A673 (cell line): ENCODE data around the gene CFAP46.

Source experiments
- EZH2 ChIP-seq: fragments of 200-600 bp; sonication (generic); IDR thresholded peaks from 2 replicates; pipeline ENCODE4 v1.6.1; 2017; ENCODE audit warnings: borderline replicate concordance, low read depth, mild to moderate bottlenecking, mixed read lengths, antibody characterized with exemption, low read length; ENCODE audit not compliant: poor library complexity, severe bottlenecking
- TF ChIP-seq, protein P1 (sequence below): fragments of 300-800, 200-600 bp; sonication (generic); conservative IDR thresholded peaks from 2 replicates; pipeline ENCODE4 v1.5.1; 2017; ENCODE audit warnings: low read depth, mild to moderate bottlenecking, antibody characterized with exemption, low read length, moderate library complexity, mixed read lengths

- TF ChIP-seq, protein P1, sequence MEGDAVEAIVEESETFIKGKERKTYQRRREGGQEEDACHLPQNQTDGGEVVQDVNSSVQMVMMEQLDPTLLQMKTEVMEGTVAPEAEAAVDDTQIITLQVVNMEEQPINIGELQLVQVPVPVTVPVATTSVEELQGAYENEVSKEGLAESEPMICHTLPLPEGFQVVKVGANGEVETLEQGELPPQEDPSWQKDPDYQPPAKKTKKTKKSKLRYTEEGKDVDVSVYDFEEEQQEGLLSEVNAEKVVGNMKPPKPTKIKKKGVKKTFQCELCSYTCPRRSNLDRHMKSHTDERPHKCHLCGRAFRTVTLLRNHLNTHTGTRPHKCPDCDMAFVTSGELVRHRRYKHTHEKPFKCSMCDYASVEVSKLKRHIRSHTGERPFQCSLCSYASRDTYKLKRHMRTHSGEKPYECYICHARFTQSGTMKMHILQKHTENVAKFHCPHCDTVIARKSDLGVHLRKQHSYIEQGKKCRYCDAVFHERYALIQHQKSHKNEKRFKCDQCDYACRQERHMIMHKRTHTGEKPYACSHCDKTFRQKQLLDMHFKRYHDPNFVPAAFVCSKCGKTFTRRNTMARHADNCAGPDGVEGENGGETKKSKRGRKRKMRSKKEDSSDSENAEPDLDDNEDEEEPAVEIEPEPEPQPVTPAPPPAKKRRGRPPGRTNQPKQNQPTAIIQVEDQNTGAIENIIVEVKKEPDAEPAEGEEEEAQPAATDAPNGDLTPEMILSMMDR = no peak
- no peak for TF ChIP-seq EZH2
Observed at GRCh38 chr10:132937861-132938260, 4.5 kb downstream of the CFAP46 start.
